Astrocyte of the cerebellum (primary cell): ENCODE data around the gene HSF4.

Source experiments
- DNase-seq: peaks from one replicate; pipeline ENCODE4 v3.0.0-alpha.2; 2011; ENCODE audit warnings: low read depth
- H3K4me3 ChIP-seq: 2 replicates; pipeline ENCODE4 v1.5.1; 2011; ENCODE audit warnings: mild to moderate bottlenecking, low read depth, low read length, moderate library complexity
- in situ Hi-C: cut with HindIII; loops from 2 replicates; pipeline ENCODE4 v1.10.0; 2017; ENCODE audit warnings: low sequenced_read_pairs
- TF ChIP-seq, protein P1 (sequence below): IDR thresholded peaks from 2 replicates; pipeline ENCODE4 v1.5.1; 2012; ENCODE audit warnings: low read length, low read depth, moderate library complexity, mild to moderate bottlenecking; ENCODE audit errors: missing control alignments

The HSF4 gene

DNA sequence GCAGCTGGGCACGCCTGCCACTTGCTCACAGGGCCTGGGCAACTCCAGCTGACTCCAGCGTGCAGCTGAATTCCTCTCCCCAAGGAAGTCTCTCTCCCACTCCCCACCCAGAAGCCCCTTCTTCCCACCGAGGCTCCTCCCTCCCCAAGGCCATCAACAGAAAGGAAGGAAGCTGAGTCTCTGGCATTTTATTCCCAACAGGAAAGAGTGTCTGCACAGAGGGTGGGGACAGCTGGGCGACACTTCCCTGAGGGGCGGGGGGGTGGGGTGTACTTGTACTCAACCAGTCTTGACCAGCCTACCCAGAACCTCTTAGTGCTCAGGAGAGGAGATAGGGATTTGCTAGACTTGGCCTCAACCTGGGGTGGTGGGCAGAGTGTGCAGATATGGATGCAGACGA lies 25.5 kb downstream of the HSF4 start, which contains the start of gene EXOC3L1:
EXOC3L1 (minus strand) TSS at position 96 of the 400 bp plus-strand sequence. CDS start 460 bp downstream, outside the sequence.
- DNase-seq = no peak
- H3K4me3 ChIP-seq = no peak within 1 kb of the TSS
- TF ChIP-seq, protein P1, sequence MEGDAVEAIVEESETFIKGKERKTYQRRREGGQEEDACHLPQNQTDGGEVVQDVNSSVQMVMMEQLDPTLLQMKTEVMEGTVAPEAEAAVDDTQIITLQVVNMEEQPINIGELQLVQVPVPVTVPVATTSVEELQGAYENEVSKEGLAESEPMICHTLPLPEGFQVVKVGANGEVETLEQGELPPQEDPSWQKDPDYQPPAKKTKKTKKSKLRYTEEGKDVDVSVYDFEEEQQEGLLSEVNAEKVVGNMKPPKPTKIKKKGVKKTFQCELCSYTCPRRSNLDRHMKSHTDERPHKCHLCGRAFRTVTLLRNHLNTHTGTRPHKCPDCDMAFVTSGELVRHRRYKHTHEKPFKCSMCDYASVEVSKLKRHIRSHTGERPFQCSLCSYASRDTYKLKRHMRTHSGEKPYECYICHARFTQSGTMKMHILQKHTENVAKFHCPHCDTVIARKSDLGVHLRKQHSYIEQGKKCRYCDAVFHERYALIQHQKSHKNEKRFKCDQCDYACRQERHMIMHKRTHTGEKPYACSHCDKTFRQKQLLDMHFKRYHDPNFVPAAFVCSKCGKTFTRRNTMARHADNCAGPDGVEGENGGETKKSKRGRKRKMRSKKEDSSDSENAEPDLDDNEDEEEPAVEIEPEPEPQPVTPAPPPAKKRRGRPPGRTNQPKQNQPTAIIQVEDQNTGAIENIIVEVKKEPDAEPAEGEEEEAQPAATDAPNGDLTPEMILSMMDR = no peak
- in situ Hi-C loops = no loop called here

DNA sequence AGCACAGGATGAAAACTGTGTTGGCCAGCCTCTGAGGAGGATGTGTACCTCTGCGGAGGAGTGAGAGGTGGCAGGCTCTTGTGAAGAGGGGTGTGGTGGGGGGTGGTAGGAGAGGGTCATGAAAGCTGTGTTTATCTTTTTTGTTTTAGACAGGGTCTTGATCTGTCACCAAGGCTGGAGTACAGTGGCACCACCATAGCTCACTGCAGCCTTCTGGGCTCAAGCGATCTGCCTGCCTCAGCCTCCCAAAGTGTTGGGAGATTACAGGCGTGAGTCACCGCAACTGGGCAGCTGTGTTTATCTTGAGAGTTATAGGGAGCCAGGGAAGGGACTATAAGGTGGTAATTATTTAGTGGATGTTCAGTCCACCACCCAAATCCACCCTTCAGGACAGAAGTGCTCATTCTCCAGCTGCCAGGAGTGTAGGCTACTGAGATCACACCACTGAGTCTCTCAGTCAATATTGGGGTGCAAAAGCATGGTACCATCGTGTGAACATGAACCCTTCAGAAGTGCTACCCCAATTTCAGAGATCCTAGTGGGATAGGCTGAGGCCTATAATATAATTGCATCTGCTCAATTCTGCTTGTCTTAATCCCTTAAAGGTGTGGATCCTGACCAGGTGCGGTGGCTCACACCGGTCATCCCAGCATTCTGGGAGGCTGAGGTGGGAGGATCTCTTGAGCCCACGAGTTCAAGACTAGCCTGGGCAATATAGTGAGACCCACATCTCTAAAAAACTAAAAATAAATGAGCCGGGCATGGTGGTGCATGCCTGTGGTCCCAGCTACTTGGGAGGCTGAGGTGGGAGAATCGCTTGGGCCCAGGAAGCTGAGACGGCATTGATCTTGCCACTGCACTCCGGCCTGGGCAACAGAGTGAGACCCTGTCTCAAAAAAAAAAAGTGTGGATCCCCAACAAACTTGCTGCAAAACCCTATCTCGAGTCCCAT lies 26.2 kb downstream of the HSF4 start:
- TF ChIP-seq, protein P1 = no peak
- DNase-seq = no peak
- in situ Hi-C loops = no loop called here
- no peak overlapping the region for H3K4me3 ChIP-seq

DNA sequence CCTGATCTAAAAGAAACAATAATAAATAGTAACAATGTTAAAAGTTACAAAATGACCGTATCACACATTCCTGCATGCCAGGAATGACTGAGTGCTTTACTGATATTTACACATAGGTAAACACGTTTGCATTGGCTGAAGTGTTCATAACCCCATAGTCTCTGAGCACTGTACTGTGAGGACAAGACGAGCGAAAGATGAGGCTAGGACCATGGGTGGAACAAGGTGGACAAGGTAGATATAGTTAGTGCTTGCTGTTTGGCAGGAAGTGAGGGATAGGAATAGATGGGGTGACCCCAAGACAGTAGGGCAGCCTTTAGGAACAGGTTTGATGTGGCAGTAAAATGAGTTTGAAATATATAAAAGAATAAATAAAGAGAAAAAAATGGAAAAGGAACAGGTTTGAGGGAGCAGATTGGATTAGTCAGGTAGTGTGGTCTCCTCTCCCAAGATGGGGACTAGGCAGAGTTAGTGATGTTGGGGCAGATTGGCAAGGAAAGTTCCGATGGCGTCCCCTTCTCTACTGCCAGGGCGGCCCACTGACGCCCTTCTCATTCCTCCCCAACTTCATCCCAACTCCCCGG lies 27.0 kb downstream of the HSF4 start:
- DNase-seq = no peak
- in situ Hi-C loops = no loop called here
- TF ChIP-seq, protein P1 = no peak
- H3K4me3 ChIP-seq = peak overlapping the region; percentile 96

DNA sequence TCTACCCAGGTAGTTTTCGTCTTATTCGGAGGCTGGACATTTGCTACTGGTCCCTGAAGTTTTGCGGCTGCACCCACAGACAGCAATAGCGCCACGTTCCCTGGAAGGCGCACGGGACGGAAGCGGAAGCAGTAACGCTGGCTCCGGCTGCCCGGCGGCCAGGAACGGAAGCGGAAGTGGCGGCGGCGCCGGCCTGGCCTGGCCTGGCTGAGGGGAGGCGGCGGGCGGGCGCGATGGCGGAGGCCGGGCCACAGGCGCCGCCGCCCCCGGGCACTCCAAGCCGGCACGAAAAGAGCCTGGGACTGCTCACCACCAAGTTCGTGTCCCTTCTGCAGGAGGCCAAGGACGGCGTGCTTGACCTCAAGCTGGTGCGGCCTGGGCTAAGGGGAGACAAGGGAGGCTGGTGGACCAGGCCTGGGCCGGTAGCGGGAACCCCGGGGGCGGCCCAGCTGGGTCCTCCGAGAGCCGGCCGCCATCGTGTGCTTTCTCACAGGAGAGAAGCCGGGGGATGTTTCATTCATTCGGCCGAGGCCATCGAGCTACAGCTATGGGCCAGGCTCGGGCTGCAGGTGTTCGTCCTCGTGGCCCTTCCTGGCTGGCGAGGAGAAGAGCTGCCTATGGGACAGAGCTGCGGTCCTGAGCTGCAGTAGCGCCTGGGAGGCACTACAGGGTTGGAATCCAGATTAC lies 27.6 kb downstream of the HSF4 start, which contains the start of gene E2F4:
E2F4 (plus strand) TSS at position 161 of the 687 bp plus-strand sequence; CDS start at position 234, 73 bp downstream.
- peak within 1 kb of the TSS; percentile 96 for H3K4me3 ChIP-seq
- DNase-seq = peak; percentile 83
- TF ChIP-seq, protein P1 = no peak
- in situ Hi-C loops = no loop called here

DNA sequence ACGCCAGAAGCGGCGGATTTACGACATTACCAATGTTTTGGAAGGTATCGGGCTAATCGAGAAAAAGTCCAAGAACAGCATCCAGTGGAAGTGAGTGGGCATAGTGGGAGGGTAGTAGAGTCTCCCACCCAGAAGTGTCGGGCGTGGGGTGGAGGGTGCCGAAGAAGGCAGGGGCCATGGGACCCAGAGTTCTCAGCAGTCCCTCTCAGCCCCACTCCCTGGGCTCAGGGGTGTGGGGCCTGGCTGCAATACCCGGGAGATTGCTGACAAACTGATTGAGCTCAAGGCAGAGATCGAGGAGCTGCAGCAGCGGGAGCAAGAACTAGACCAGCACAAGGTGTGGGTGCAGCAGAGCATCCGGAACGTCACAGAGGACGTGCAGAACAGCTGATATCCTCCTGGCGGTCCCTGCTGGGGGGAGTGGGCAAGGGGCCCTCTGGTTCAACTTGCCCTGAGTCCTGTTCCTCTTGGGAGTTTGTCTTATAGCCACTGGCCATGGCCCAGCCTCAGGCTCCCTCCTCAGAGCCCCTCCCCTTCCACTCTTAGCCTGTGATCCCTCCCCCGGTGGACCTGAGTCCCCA lies 28.3 kb downstream of the HSF4 start:
- H3K4me3 ChIP-seq = peak overlapping the region; percentile 96
- TF ChIP-seq, protein P1 = no peak
- in situ Hi-C loops = no loop called here
- no peak for DNase-seq

DNA sequence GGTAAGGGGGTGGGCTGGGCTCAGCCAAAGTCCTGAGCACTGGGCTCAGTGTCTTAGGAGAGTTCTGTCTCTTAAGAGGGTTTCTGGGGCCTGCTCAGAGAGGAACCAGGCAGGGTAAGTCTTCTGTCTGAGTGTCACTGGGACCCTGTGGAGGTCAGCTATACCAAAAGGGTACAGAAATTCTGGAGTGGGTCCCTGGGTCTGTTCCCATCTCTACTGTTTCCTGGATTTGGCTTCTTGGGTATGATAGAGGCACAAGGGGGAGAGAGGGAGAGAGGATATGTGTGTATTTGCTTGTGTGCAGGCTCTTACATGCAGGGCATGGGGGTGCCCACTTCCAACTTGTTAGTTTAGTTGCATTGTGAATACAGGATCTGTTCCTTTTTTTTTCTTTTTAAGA lies 29.0 kb downstream of the HSF4 start:
- in situ Hi-C loops = no loop called here
- TF ChIP-seq, protein P1 = no peak
- H3K4me3 ChIP-seq = no peak overlapping the region
- DNase-seq = no peak
